KMS-11 (cell line): ENCODE results near the gene PLXNA2.

Experiments
- H2AFZ ChIP-seq: fragments of 200-600 bp; sonication (generic); 2 replicates; pipeline ENCODE4 v1.6.1; 2016; ENCODE audit warnings: antibody characterized with exemption, mixed run types, low read depth
- H3K27ac ChIP-seq: fragments of 200-600 bp; sonication (generic); 2 replicates; pipeline ENCODE4 v1.6.1; 2016; ENCODE audit warnings: mild to moderate bottlenecking, mixed run types
- H3K27me3 ChIP-seq: fragments of 200-600 bp; sonication (generic); 2 replicates; pipeline ENCODE4 v1.6.1; 2017; ENCODE audit warnings: mild to moderate bottlenecking, low read depth, mixed run types, moderate library complexity; ENCODE audit not compliant: insufficient read depth
- H3K36me3 ChIP-seq: fragments of 200-600 bp; sonication (generic); 2 replicates; pipeline ENCODE4 v1.6.1; 2017; ENCODE audit warnings: mild to moderate bottlenecking, mixed run types; ENCODE audit not compliant: insufficient read depth
- H3K4me1 ChIP-seq: fragments of 200-600 bp; sonication (generic); 2 replicates; pipeline ENCODE4 v1.6.1; 2016; ENCODE audit warnings: mild to moderate bottlenecking, low read depth, mixed run types; ENCODE audit not compliant: poor library complexity, severe bottlenecking
- H3K4me2 ChIP-seq: fragments of 200-600 bp; sonication (generic); 2 replicates; pipeline ENCODE4 v1.7.0; 2016; ENCODE audit warnings: mild to moderate bottlenecking, mixed run types
- H3K4me3 ChIP-seq: fragments of 200-600 bp; sonication (generic); IDR thresholded peaks from 2 replicates; pipeline ENCODE4 v1.6.1; 2017; ENCODE audit warnings: low read depth, low read length, mixed read lengths; ENCODE audit not compliant: insufficient read depth
- H3K79me2 ChIP-seq: fragments of 200-600 bp; sonication (generic); 2 replicates; pipeline ENCODE4 v1.6.1; 2016; ENCODE audit warnings: low read depth, mixed run types; ENCODE audit not compliant: insufficient read depth
- H3K9ac ChIP-seq: fragments of 200-600 bp; sonication (generic); 2 replicates; pipeline ENCODE4 v1.6.1; 2016; ENCODE audit warnings: mild to moderate bottlenecking, mixed run types
- H4K20me1 ChIP-seq: fragments of 200-600 bp; sonication (generic); 2 replicates; pipeline ENCODE4 v1.6.1; 2016; ENCODE audit warnings: mild to moderate bottlenecking, mixed run types; ENCODE audit not compliant: insufficient read depth
- CTCF ChIP-seq: fragments of 200-600 bp; sonication (generic); conservative IDR thresholded peaks from 2 replicates; pipeline ENCODE4 v1.6.1; 2017; ENCODE audit warnings: low read depth, mild to moderate bottlenecking, antibody characterized with exemption, low read length, moderate library complexity, mixed read lengths

Gene PLXNA2

GRCh38 chr1:208069908-208070307, 174.3 kb downstream of the PLXNA2 start:
- no peak for TF ChIP-seq CTCF
- H3K27ac ChIP-seq: no peak overlapping the region

GRCh38 chr1:208069317-208069716, 174.9 kb downstream of the PLXNA2 start:
- no peak overlapping the region for H3K4me2 ChIP-seq
- no peak overlapping the region for H2AFZ ChIP-seq
- no peaks in the 10 kb centered on the region for H3K36me3 ChIP-seq

More at GRCh38 chr1:208069908-208070307, 174.3 kb downstream of the PLXNA2 start:
- no peaks in the 10 kb centered on the region for H3K36me3 ChIP-seq
- no peak overlapping the region for H3K9ac ChIP-seq
- H3K4me3 ChIP-seq: no peak overlapping the region
- H3K4me2 ChIP-seq: no peak overlapping the region
- no peaks in the 10 kb centered on the region for H3K79me2 ChIP-seq
- H3K27me3 ChIP-seq: no peaks in the 10 kb centered on the region
- H4K20me1 ChIP-seq: no peaks in the 10 kb centered on the region
- no peak overlapping the region for H2AFZ ChIP-seq
- H3K4me1 ChIP-seq: no peaks in the 10 kb centered on the region

GRCh38 chr1:208068908-208069307, 175.3 kb downstream of the PLXNA2 start:
- no peak overlapping the region for H2AFZ ChIP-seq
- no peak overlapping the region for H3K9ac ChIP-seq
- H3K4me3 ChIP-seq: no peak overlapping the region
- no peaks in the 10 kb centered on the region for H3K79me2 ChIP-seq
- no peaks in the 10 kb centered on the region for H4K20me1 ChIP-seq
- H3K4me1 ChIP-seq: no peaks in the 10 kb centered on the region
- TF ChIP-seq CTCF: no peak
- no peak overlapping the region for H3K4me2 ChIP-seq
- H3K27me3 ChIP-seq: no peaks in the 10 kb centered on the region
- H3K27ac ChIP-seq: no peak overlapping the region
- no peaks in the 10 kb centered on the region for H3K36me3 ChIP-seq

More at GRCh38 chr1:208069317-208069716, 174.9 kb downstream of the PLXNA2 start:
- Histone ChIP-seq H4K20me1 (no peaks in the 10 kb centered on the region), H3K27ac (no peak overlapping the region), H3K4me3 (no peak overlapping the region), H3K9ac (no peak overlapping the region), H3K4me1 (no peaks in the 10 kb centered on the region), H3K27me3 (no peaks in the 10 kb centered on the region), H3K79me2 (no peaks in the 10 kb centered on the region)
- TF ChIP-seq CTCF: no peak

- TF ChIP-seq CTCF: no peak
- Histone ChIP-seq H2AFZ (no peak overlapping the region), H3K4me2 (no peak overlapping the region), H3K36me3 (no peaks in the 10 kb centered on the region), H4K20me1 (no peaks in the 10 kb centered on the region), H3K79me2 (no peaks in the 10 kb centered on the region), H3K27ac (no peak overlapping the region), H3K4me3 (no peak overlapping the region), H3K4me1 (no peaks in the 10 kb centered on the region), H3K27me3 (no peaks in the 10 kb centered on the region), H3K9ac (no peak overlapping the region)
These were observed 175.8 kb downstream of the PLXNA2 start for GRCh38 chr1:208068407-208068806.
